ENCODE data around the gene TMEM132D.

TMEM132D gene

DNA sequence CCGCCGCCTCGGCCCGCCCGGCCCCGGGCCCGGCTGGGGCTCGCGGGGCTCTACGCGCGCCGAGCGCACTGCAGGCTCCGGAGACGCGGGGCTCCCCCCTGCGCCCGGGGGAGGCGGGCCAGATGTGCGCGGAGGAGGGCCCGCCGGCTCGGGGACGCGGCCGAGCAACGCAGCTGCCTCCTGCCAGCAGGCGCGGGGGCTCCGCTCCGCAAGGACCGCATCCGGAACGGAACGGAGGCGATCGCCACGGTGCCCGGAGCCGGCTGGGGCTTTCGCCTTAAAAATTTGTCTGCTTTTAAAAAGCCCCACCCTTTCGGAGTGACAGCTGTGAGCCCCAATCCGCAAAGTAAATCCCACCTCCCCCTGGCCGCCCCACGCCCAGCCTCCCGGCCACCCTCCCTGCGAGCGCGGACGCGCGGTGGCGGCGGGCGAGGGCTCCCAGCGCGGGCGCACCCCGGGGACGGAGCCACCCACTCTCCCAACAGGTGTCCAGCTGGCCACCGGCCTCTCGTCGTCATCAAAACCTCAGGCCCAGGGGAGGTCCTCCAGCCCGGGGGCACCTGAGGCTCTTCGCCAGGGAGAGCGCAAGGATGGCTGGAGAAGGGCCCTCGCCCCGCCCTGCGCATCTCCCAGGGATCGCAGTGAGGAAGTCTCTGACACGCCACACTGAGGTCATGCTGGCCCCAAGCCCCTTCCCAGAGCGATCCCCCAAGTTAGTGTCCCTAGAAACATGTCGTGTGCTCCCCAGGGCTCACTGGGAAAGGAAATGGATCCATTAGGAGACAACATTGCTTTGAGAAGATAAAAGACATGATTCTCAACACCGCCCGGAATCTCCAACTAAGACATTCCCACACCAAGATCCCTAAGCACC, at the start of gene TMEM132D:
TSS of gene TMEM132D (minus strand) at position 70 of the 874 bp plus-strand sequence.
- no peak for DNase-seq (ENCODE audit: extremely low read depth, low read depth)
- TF ChIP-seq, protein P1, sequence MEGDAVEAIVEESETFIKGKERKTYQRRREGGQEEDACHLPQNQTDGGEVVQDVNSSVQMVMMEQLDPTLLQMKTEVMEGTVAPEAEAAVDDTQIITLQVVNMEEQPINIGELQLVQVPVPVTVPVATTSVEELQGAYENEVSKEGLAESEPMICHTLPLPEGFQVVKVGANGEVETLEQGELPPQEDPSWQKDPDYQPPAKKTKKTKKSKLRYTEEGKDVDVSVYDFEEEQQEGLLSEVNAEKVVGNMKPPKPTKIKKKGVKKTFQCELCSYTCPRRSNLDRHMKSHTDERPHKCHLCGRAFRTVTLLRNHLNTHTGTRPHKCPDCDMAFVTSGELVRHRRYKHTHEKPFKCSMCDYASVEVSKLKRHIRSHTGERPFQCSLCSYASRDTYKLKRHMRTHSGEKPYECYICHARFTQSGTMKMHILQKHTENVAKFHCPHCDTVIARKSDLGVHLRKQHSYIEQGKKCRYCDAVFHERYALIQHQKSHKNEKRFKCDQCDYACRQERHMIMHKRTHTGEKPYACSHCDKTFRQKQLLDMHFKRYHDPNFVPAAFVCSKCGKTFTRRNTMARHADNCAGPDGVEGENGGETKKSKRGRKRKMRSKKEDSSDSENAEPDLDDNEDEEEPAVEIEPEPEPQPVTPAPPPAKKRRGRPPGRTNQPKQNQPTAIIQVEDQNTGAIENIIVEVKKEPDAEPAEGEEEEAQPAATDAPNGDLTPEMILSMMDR (IDR thresholded peaks at IDR 0.05; ENCODE audit: low read depth, low read length): no peak

DNA sequence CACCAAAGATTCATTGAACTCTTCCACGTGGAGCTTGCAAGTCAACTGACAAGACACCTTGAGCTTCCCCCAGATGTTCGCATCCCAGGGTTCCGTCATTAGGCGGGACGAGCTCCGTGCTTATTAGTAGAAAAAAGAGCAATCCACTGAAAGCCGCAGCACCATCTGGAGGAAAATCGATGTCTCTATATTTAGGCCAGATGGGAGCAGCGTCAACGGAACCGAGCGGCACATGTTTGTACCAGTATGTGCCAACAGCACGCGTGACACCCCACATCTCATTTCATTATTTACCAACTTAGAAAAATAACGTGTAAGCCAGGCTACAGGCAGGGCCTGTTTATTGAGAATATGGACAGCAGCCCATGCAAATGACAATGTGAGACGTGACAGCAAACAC, 45.8 kb upstream of the TMEM132D start:
- no peak for DNase-seq (ENCODE audit: extremely low read depth, low read depth)
- TF ChIP-seq, protein P1 (IDR thresholded peaks at IDR 0.05; ENCODE audit: low read depth, low read length): no peak

DNA sequence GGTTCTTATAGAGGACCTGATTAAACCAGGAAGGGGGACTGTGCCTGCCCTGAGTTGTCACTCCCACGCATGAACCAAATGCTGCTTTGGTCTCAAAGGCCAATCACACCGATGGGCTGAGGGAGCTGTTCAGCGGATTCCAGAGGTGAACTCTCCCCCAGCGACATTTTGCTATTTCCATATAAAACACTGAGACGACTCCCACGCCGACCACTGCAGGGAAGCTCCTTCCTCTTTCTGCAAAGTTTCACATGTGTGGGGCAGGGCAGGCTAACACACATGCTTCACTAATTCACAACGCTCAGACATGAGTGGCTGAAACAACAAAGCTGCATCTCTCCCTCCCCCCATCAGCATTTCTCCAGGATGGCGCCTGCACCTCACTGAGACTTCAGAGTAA, 37.8 kb upstream of the TMEM132D start:
- TF ChIP-seq, protein P1 (IDR thresholded peaks at IDR 0.05; ENCODE audit: low read depth, low read length): no peak
- DNase-seq (ENCODE audit: extremely low read depth, low read depth): no peak

DNA sequence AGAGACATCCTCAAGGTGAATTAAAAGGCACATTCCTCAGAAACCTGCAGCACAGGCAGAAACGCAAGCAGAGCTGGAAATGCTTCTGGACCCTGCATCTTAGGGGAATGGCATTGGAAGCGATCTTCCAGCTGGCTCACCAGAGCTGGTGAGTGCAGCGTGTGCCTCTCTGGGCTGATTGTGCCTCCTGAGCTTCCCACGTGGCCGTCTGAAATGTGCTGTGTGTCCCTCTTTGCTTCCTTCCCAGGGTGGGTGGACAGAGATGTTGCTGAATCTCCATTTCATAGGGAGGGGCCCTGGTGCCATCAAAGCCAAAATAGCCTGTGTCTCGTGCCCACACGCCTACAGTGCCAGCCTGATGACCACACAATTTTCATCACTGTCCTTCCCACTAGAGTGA, 34.3 kb upstream of the TMEM132D start:
- DNase-seq (ENCODE audit: extremely low read depth, low read depth): no peak
- TF ChIP-seq, protein P1 (IDR thresholded peaks at IDR 0.05; ENCODE audit: low read depth, low read length): no peak

DNA sequence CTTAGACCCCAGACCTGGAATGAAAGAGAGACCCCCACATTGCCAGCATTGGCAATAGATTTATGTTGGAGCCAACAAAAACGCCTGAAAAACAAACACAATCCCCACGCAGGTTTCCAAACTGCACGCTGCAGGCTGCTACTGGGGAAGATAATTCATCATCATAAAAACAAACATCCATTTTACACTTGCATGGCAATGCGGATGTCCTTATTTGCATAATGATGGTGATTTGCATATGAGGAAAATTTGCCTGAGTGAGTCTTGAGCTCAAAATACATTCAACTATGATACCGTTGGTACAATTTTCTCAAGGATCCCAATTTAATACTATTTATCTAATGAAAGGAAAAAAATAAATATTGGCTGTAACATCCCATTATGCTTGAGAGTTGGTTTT, 33.6 kb upstream of the TMEM132D start:
- TF ChIP-seq, protein P1 (IDR thresholded peaks at IDR 0.05; ENCODE audit: low read depth, low read length): no peak

DNA sequence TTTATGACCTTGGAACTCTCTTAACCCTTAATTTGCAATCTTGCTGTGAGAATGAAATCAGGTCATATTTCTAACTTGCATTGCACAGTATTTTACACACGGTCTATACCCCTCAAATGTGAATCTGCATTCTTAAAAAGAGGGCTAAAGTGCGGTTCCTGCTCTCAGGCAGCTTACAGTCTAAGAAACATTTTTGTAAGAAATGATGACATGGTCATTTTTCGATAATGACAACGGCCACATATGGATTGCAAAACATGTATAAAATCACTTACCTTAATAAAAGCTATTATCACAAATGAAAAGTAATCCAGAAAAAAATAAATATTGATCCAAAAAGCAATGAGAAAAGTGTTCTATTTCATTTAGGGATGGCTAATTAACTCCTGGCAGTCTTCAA, 24.8 kb upstream of the TMEM132D start:
- TF ChIP-seq, protein P1 (IDR thresholded peaks at IDR 0.05; ENCODE audit: low read depth, low read length): no peak
- DNase-seq (ENCODE audit: extremely low read depth, low read depth): no peak

More for the DNA sequence above, 33.6 kb upstream of the TMEM132D start:
- no peak for DNase-seq (ENCODE audit: extremely low read depth, low read depth)

DNA sequence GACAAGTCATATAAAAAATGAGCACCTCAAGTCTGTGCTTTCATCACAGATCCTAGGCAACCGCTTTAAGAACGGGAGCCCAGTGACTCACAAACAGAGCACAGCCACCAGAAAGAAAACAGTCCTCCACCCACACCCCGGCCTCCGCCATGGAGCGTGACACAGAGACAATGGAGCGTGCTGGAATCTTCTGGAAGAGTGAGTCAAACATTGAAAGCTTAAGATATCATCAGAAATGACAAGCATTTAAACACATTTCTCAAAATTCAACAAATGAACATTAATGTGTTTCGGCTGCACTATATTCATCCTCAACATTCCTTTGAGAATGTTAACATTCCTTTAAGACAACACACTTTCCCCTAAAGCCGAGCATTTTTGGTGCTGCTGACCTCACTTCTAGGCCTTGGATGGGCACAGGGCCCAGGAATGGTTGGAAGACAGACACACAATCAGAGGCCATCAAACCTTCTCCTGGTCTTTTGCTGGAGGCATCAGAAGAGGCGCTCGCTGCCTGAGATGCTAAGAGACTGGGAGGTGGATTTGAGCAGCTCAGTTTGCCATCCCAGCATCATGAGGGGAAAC, 23.6 kb upstream of the TMEM132D start:
- TF ChIP-seq, protein P1 (IDR thresholded peaks at IDR 0.05; ENCODE audit: low read depth, low read length): no peak
- DNase-seq (ENCODE audit: extremely low read depth, low read depth): no peak
